Body of pancreas (tissue), 4 donors: Measurements from ENCODE around the gene PTDSS2.

ENCODE experiments used
- CTCF ChIP-seq, 7 experiments: fragments of 450-650 bp in 4 of 7; fragments of 200-600 bp in 3 of 7; sonication (generic) in 3 of 7; IDR thresholded peaks; one replicate each; pipeline ENCODE4 v1.5.1; 2016 to 2019; ENCODE audit warnings: antibody characterized with exemption in 7 of 7
- POLR2A ChIP-seq, 3 donors: fragments of 450-650 bp; IDR thresholded peaks; one replicate each; pipeline ENCODE4 v1.6.1; 2016; ENCODE audit warnings: antibody characterized with exemption in 3 of 3, mild to moderate bottlenecking in 2 of 3

GRCh38 chr11:461626-462025, 11.5 kb downstream of the PTDSS2 start:
- no peak for TF ChIP-seq POLR2A (IDR thresholded peaks at IDR 0.05)
- no peak for TF ChIP-seq CTCF (IDR thresholded peaks at IDR 0.05)
